IPS-NIHi11 (cell line): ENCODE measurements around the gene TFCP2L1.
"Not testable (repeated sequence)": the region's sequence is repeated elsewhere in the genome, so short reads cannot be mapped to it uniquely, and the experiment has no call there.

Source experiments
- DNase-seq: peaks from one replicate; pipeline ENCODE4 v3.0.0; 2012; ENCODE audit warnings: mixed read lengths, low spot score

The TFCP2L1 gene

GRCh38 chr2:121284463-121285449 is at the start of gene TFCP2L1:
Gene TFCP2L1, minus strand, starts transcription at chr2:121285202. Its CDS starts 93 bp downstream, at chr2:121285109.
- DNase-seq, result peak; percentile 91

- no peak for DNase-seq
Observed at GRCh38 chr2:121333834-121334558, 49.0 kb upstream of the TFCP2L1 start.

- DNase-seq, result no peak
Observed at GRCh38 chr2:121333231-121333630, 48.2 kb upstream of the TFCP2L1 start.

- not testable (repeated sequence) for DNase-seq
Observed at GRCh38 chr2:121331324-121331723, 46.3 kb upstream of the TFCP2L1 start.

- no peak for DNase-seq
Observed at GRCh38 chr2:121330921-121331320, 45.9 kb upstream of the TFCP2L1 start.

- DNase-seq, result no peak
Observed at GRCh38 chr2:121329786-121330185, 44.8 kb upstream of the TFCP2L1 start.

- no peak for DNase-seq
Observed at GRCh38 chr2:121326628-121327027, 41.6 kb upstream of the TFCP2L1 start.

- no peak for DNase-seq
Observed at GRCh38 chr2:121324601-121325000, 39.6 kb upstream of the TFCP2L1 start.

- DNase-seq, result no peak
Observed at GRCh38 chr2:121321476-121321875, 36.5 kb upstream of the TFCP2L1 start.

GRCh38 chr2:121319941-121320340 is 34.9 kb upstream of the TFCP2L1 start:
- no peak for DNase-seq

GRCh38 chr2:121316986-121317385 is 32.0 kb upstream of the TFCP2L1 start:
- DNase-seq, result no peak

GRCh38 chr2:121313701-121314100 is 28.7 kb upstream of the TFCP2L1 start:
- not testable (repeated sequence) for DNase-seq

- DNase-seq, result no peak
Observed at GRCh38 chr2:121309801-121310200, 24.8 kb upstream of the TFCP2L1 start.

GRCh38 chr2:121309323-121309722 is 24.3 kb upstream of the TFCP2L1 start:
- no peak for DNase-seq

- no peak for DNase-seq
Observed at GRCh38 chr2:121307048-121307447, 22.0 kb upstream of the TFCP2L1 start.

- no peak for DNase-seq
Observed at GRCh38 chr2:121304941-121305340, 19.9 kb upstream of the TFCP2L1 start.

GRCh38 chr2:121303531-121304263 is 18.7 kb upstream of the TFCP2L1 start:
- no peak for DNase-seq

GRCh38 chr2:121301190-121301589 is 16.2 kb upstream of the TFCP2L1 start:
- not testable (repeated sequence) for DNase-seq

- DNase-seq, result no peak
Observed at GRCh38 chr2:121298476-121298875, 13.5 kb upstream of the TFCP2L1 start.

- not testable (repeated sequence) for DNase-seq
Observed at GRCh38 chr2:121297866-121298265, 12.9 kb upstream of the TFCP2L1 start.

- peak; percentile 81 for DNase-seq
Observed at GRCh38 chr2:121297217-121297830, 12.3 kb upstream of the TFCP2L1 start.
